Measurements from ENCODE around the gene SKP1.
A peak's percentile ranks its signal among the peaks of the same experiment; 100 is the strongest.
"Not testable (repeated sequence)": the region's sequence is repeated elsewhere in the genome, so short reads cannot be mapped to it uniquely, and the experiment has no call there.

SKP1 gene

DNA sequence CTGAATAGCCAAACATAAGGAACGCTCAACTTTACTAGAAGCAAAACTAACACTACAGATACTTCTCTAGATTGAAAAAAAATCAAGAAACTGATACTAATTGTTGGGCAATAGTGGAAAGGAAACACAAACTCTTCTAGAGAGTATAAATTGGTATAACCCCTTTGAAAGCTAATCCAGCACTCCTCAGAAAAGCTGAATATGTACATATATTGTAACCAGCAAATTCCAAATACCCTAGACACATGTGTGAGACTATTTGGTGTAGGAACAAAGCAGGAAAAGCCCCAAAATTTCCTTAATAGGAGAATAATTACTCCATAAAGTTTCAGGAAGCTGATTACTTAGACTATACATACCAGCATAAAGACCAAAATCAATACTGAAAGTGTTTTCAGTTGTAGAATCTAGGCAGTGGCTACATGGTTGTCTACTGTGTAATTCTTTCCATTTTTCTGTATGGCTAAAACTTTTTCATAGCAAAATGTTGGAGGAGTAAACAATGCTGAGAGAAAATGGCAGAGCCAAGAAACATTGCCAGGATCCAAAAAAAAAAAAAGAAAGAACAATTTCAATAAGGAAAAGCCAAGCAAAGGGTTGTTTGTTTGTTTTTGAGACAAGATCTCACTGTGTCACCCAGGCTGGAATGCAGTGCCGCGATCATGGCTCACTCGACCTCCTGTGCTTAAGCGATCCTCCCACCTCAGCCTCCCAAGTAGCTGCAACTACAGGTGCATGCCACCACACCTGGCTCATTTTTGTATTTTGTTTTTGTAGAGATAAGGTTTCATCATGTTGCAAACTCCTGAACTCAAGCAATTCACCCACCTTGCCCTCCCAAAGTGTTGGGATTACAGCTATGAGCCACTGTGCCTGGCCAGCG is 15.0 kb downstream of the SKP1 start:
- Histone ChIP-seq H3K4me3 (ENCODE audit: low read depth, low read length) (no peak overlapping the region), H3K36me3 (ENCODE audit: control insufficient read depth in 1 of 2, insufficient read depth in 2 of 2, low read length in 2 of 2) (peaks cover 30 to 32% of the 10 kb centered on the region in 2 experiments), H4K8ac (ENCODE audit: low read depth, low read length) (no peak overlapping the region), H2BK12ac (ENCODE audit: low read length) (no peak overlapping the region), H3K79me1 (ENCODE audit: low read length) (no peaks in the 10 kb centered on the region), H3K18ac (ENCODE audit: low read length) (no peak overlapping the region), H4K91ac (ENCODE audit: low read depth, low read length) (no peak overlapping the region), H3K27ac (ENCODE audit: low read depth, low read length) (no peak overlapping the region), H3K79me2 (ENCODE audit: control insufficient read depth, insufficient read depth, low read length, poor library complexity) (no peaks in the 10 kb centered on the region), H2AK5ac (ENCODE audit: low read length) (no peak overlapping the region), H3K23ac (ENCODE audit: low read length) (no peak overlapping the region), H3K4ac (ENCODE audit: low read depth, low read length) (no peak overlapping the region), H2BK5ac (ENCODE audit: low read depth, low read length, poor library complexity) (no peak overlapping the region), H3K4me1 (ENCODE audit: control insufficient read depth in 1 of 2, insufficient read depth in 2 of 2, low read length in 2 of 2) (no peaks in the 10 kb centered on the region), H3K4me2 (ENCODE audit: low read length) (no peak overlapping the region), H4K12ac (ENCODE audit: low read depth, low read length) (no peak overlapping the region), H3K9me3 (ENCODE audit: insufficient read depth, low read depth, low read length) (peaks cover 4% of the 10 kb centered on the region), H3K9ac (ENCODE audit: low read length) (no peak overlapping the region), H2AFZ (ENCODE audit: insufficient read depth, low read length, poor library complexity) (no peak overlapping the region), H3K27me3 (ENCODE audit: insufficient read depth, low read length) (no peaks in the 10 kb centered on the region), H2BK120ac (ENCODE audit: insufficient read depth, low read length, poor library complexity) (no peak overlapping the region), H3K14ac (ENCODE audit: low read length) (no peak overlapping the region)
- peak; percentile 63 to 83 for DNase-seq
- no CpG with 5 or more reads among the region's 6 CpGs for WGBS (ENCODE audit: extremely low coverage, insufficient coverage, insufficient read length)

DNA sequence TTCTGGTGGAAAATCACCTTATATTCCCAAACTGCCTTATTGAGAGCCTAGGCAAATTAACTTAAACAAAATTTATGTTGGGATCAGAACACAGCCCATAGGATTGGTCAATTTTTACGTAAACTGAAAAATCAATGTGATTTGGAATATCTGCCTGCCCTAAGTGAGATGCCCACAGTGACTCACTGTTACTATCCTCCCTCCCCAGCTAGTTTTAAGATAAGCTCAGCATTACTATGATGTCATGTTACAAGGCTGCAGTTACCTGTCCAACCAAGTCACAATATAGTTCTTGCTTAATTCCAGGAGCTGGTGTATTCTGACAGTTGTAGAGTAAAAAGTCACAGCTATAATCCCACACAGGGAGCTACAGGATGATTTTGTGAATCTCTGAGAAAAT is 23.1 kb downstream of the SKP1 start:
- Histone ChIP-seq H3K14ac (ENCODE audit: low read length) (no peak overlapping the region), H3K4me1 (ENCODE audit: control insufficient read depth in 1 of 2, insufficient read depth in 2 of 2, low read length in 2 of 2) (no peaks in the 10 kb centered on the region), H3K4me3 (ENCODE audit: low read depth, low read length) (no peak overlapping the region), H4K12ac (ENCODE audit: low read depth, low read length) (no peak overlapping the region), H3K79me1 (ENCODE audit: low read length) (no peaks in the 10 kb centered on the region), H3K36me3 (ENCODE audit: control insufficient read depth in 1 of 2, insufficient read depth in 2 of 2, low read length in 2 of 2) (peaks cover 11 to 45% of the 10 kb centered on the region in 2 experiments), H3K4me2 (ENCODE audit: low read length) (no peak overlapping the region), H3K18ac (ENCODE audit: low read length) (no peak overlapping the region), H4K91ac (ENCODE audit: low read depth, low read length) (no peak overlapping the region), H2BK120ac (ENCODE audit: insufficient read depth, low read length, poor library complexity) (no peak overlapping the region), H3K9me3 (ENCODE audit: insufficient read depth, low read depth, low read length) (peaks cover 2% of the 10 kb centered on the region), H3K79me2 (ENCODE audit: control insufficient read depth, insufficient read depth, low read length, poor library complexity) (no peaks in the 10 kb centered on the region), H3K27ac (ENCODE audit: low read depth, low read length) (no peak overlapping the region), H3K23ac (ENCODE audit: low read length) (no peak overlapping the region), H2BK5ac (ENCODE audit: low read depth, low read length, poor library complexity) (no peak overlapping the region), H3K4ac (ENCODE audit: low read depth, low read length) (no peak overlapping the region), H2AFZ (ENCODE audit: insufficient read depth, low read length, poor library complexity) (no peak overlapping the region), H4K8ac (ENCODE audit: low read depth, low read length) (no peak overlapping the region), H2BK12ac (ENCODE audit: low read length) (no peak overlapping the region), H3K9ac (ENCODE audit: low read length) (no peak overlapping the region), H3K27me3 (ENCODE audit: insufficient read depth, low read length) (no peaks in the 10 kb centered on the region), H2AK5ac (ENCODE audit: low read length) (no peak overlapping the region)
- no CpG with 5 or more reads among the region's 1 CpG for WGBS (ENCODE audit: extremely low coverage, insufficient coverage, insufficient read length)
- peak in 1 of 2 donors; percentile 78 for DNase-seq

DNA sequence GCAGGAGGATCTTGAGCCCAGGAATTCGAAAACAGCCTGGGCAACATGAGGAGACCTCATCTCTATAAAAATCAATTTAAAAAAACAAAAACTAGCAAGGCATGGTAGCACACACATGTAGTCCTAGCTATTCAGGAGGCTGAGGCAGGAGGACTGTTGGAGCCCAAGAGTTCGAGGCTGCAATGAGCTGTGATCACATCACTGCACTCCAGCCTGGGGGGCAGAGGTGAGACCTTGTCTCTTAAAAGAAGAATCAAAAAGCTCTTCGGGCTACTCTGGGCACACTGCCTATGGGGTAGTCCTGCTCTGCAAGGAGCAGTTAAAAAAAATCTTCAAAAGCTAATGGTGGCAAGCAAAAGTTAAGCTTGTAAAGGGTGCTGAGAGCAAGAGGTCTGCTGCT is 23.5 kb downstream of the SKP1 start:
- Histone ChIP-seq H3K18ac (ENCODE audit: low read length) (no peak overlapping the region), H3K27me3 (ENCODE audit: insufficient read depth, low read length) (no peaks in the 10 kb centered on the region), H3K9ac (ENCODE audit: low read length) (no peak overlapping the region), H2BK120ac (ENCODE audit: insufficient read depth, low read length, poor library complexity) (no peak overlapping the region), H3K4me1 (ENCODE audit: control insufficient read depth in 1 of 2, insufficient read depth in 2 of 2, low read length in 2 of 2) (no peaks in the 10 kb centered on the region), H3K14ac (ENCODE audit: low read length) (no peak overlapping the region), H4K8ac (ENCODE audit: low read depth, low read length) (no peak overlapping the region), H4K91ac (ENCODE audit: low read depth, low read length) (no peak overlapping the region), H3K79me1 (ENCODE audit: low read length) (no peaks in the 10 kb centered on the region), H4K12ac (ENCODE audit: low read depth, low read length) (no peak overlapping the region), H3K4me2 (ENCODE audit: low read length) (no peak overlapping the region), H3K23ac (ENCODE audit: low read length) (no peak overlapping the region), H2BK5ac (ENCODE audit: low read depth, low read length, poor library complexity) (no peak overlapping the region), H2AFZ (ENCODE audit: insufficient read depth, low read length, poor library complexity) (no peak overlapping the region), H3K4ac (ENCODE audit: low read depth, low read length) (no peak overlapping the region), H3K79me2 (ENCODE audit: control insufficient read depth, insufficient read depth, low read length, poor library complexity) (no peaks in the 10 kb centered on the region), H2BK12ac (ENCODE audit: low read length) (no peak overlapping the region), H3K36me3 (ENCODE audit: control insufficient read depth in 1 of 2, insufficient read depth in 2 of 2, low read length in 2 of 2) (peaks cover 12 to 43% of the 10 kb centered on the region in 2 experiments), H3K9me3 (ENCODE audit: insufficient read depth, low read depth, low read length) (peaks cover 2% of the 10 kb centered on the region), H3K27ac (ENCODE audit: low read depth, low read length) (no peak overlapping the region), H2AK5ac (ENCODE audit: low read length) (no peak overlapping the region), H3K4me3 (ENCODE audit: low read depth, low read length) (no peak overlapping the region)
- no CpG with 5 or more reads among the region's 3 CpGs for WGBS (ENCODE audit: extremely low coverage, insufficient coverage, insufficient read length)
- no peak for DNase-seq

DNA sequence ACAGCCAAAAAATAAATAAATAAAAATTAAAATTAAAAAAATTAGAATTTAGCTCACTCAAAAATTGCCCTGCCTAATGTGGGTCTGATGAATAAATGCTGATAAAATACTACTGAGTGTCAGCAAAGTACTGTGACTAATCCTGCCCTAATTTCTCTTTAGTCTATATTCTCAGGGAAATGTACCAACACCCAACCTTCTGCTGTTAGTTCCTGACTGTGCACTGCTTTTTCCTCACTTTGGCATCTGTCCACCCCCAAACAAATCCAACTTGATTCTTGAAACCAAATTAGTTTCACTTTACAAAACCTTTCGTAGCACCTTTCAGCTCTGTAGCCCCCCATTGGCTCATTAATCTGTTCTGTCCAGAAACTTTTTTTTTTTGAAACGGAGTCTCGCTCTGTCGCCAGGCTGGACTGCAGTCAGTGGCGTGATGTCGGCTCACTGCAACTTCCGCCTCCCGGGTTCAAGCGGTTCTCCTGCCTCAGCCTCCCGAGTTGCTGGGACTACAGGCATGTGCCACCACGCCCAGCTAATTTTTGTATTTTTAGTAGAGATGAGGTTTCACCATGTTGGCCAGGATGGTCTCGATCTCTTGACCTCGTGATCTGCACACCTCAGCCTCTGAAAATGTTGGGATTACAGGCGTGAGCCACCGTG is 24.4 kb downstream of the SKP1 start:
- H3K18ac ChIP-seq (ENCODE audit: low read length); H2AFZ ChIP-seq (ENCODE audit: insufficient read depth, low read length, poor library complexity); H4K12ac ChIP-seq (ENCODE audit: low read depth, low read length); H4K91ac ChIP-seq (ENCODE audit: low read depth, low read length); H3K79me2 ChIP-seq (ENCODE audit: control insufficient read depth, insufficient read depth, low read length, poor library complexity); DNase-seq; H3K4me1 ChIP-seq (ENCODE audit: control insufficient read depth in 1 of 2, insufficient read depth in 2 of 2, low read length in 2 of 2); H2BK5ac ChIP-seq (ENCODE audit: low read depth, low read length, poor library complexity); H3K4me3 ChIP-seq (ENCODE audit: low read depth, low read length); H3K4ac ChIP-seq (ENCODE audit: low read depth, low read length); H2BK12ac ChIP-seq (ENCODE audit: low read length); H4K8ac ChIP-seq (ENCODE audit: low read depth, low read length); H3K9ac ChIP-seq (ENCODE audit: low read length); H3K79me1 ChIP-seq (ENCODE audit: low read length); H3K9me3 ChIP-seq (ENCODE audit: insufficient read depth, low read depth, low read length); H2AK5ac ChIP-seq (ENCODE audit: low read length); H3K23ac ChIP-seq (ENCODE audit: low read length); H3K4me2 ChIP-seq (ENCODE audit: low read length); H3K27ac ChIP-seq (ENCODE audit: low read depth, low read length); H2BK120ac ChIP-seq (ENCODE audit: insufficient read depth, low read length, poor library complexity); H3K27me3 ChIP-seq (ENCODE audit: insufficient read depth, low read length); H3K14ac ChIP-seq (ENCODE audit: low read length): not testable (repeated sequence)
- WGBS (ENCODE audit: extremely low coverage, insufficient coverage, insufficient read length) = no CpG with 5 or more reads among the region's 15 CpGs
- peaks cover 14 to 43% of the 10 kb centered on the region in 2 experiments for H3K36me3 ChIP-seq (ENCODE audit: control insufficient read depth in 1 of 2, insufficient read depth in 2 of 2, low read length in 2 of 2)
